Lower leg skin (tissue), 3 donors: Measurements from ENCODE around the gene PTGES3L.

Source experiments
- POLR2A ChIP-seq, 2 donors: fragments of 450-650 bp; IDR thresholded peaks; one replicate each; pipeline ENCODE4 v1.6.1; 2016 to 2017; ENCODE audit warnings: antibody characterized with exemption in 2 of 2, mild to moderate bottlenecking in 1 of 2, moderate library complexity in 1 of 2
- TF ChIP-seq, protein P1 (sequence below), 3 donors: fragments of 450-650 bp; IDR thresholded peaks; one replicate each; pipeline ENCODE4 v1.5.1; 2016; ENCODE audit warnings: antibody characterized with exemption in 3 of 3, mild to moderate bottlenecking in 3 of 3, moderate library complexity in 2 of 3

DNA sequence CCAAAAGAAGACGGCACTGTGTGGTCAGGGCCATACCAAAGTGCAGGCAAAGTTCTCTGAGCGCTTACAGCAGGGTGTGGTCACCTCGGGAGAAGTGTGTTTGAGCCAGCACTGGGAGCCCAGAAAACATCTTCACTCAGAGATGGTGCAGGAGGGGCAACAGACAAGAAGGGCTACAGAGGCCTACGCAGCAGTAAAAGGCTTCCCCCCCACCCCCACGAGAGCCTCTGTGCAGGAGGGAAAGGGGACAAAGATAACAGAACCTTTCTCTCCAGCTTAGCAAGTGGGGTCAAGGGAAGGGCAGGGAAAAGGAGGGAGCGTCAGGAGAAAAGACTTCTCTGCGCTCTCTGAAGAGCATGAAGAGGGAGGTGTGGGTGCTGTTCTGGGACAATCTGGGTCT lies 39.5 kb upstream of the PTGES3L start:
- TF ChIP-seq, protein P1, sequence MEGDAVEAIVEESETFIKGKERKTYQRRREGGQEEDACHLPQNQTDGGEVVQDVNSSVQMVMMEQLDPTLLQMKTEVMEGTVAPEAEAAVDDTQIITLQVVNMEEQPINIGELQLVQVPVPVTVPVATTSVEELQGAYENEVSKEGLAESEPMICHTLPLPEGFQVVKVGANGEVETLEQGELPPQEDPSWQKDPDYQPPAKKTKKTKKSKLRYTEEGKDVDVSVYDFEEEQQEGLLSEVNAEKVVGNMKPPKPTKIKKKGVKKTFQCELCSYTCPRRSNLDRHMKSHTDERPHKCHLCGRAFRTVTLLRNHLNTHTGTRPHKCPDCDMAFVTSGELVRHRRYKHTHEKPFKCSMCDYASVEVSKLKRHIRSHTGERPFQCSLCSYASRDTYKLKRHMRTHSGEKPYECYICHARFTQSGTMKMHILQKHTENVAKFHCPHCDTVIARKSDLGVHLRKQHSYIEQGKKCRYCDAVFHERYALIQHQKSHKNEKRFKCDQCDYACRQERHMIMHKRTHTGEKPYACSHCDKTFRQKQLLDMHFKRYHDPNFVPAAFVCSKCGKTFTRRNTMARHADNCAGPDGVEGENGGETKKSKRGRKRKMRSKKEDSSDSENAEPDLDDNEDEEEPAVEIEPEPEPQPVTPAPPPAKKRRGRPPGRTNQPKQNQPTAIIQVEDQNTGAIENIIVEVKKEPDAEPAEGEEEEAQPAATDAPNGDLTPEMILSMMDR (IDR thresholded peaks at IDR 0.05): no peak
- TF ChIP-seq POLR2A (IDR thresholded peaks at IDR 0.05): no peak
